Effector memory CD4-positive, alpha-beta T cell (primary cell): ENCODE measurements around the gene DR1.

Experiments
- DNase-seq, 3 donors: peaks; one replicate each; pipeline ENCODE4 v3.0.0-alpha.2; 2020
- H3K27ac ChIP-seq: 2 replicates; pipeline ENCODE4 v1.7.0; 2013; ENCODE audit warnings: mild to moderate bottlenecking, low read length, moderate library complexity; ENCODE audit not compliant: insufficient read depth, poor library complexity, severe bottlenecking
- H3K27me3 ChIP-seq: replicated peaks from 2 replicates; pipeline ENCODE4 v1.7.0; 2013; ENCODE audit warnings: mild to moderate bottlenecking, low read length; ENCODE audit not compliant: insufficient read depth, control insufficient read depth, poor library complexity, severe bottlenecking
- H3K36me3 ChIP-seq: 2 replicates; pipeline ENCODE4 v1.7.0; 2013; ENCODE audit warnings: mild to moderate bottlenecking, low read length, moderate library complexity; ENCODE audit not compliant: control insufficient read depth, insufficient read depth
- H3K4me1 ChIP-seq: 2 replicates; pipeline ENCODE4 v1.7.0; 2013; ENCODE audit warnings: low read length, mild to moderate bottlenecking; ENCODE audit not compliant: control insufficient read depth, insufficient read depth, poor library complexity, severe bottlenecking
- H3K4me3 ChIP-seq: 2 replicates; pipeline ENCODE4 v1.7.0; 2013; ENCODE audit warnings: low read length, low read depth, mild to moderate bottlenecking; ENCODE audit not compliant: insufficient read depth, poor library complexity, severe bottlenecking
- H3K9me3 ChIP-seq: 2 replicates; pipeline ENCODE4 v1.7.0; 2013; ENCODE audit warnings: mild to moderate bottlenecking, low read length, moderate library complexity; ENCODE audit not compliant: control insufficient read depth

The DR1 gene

DNA sequence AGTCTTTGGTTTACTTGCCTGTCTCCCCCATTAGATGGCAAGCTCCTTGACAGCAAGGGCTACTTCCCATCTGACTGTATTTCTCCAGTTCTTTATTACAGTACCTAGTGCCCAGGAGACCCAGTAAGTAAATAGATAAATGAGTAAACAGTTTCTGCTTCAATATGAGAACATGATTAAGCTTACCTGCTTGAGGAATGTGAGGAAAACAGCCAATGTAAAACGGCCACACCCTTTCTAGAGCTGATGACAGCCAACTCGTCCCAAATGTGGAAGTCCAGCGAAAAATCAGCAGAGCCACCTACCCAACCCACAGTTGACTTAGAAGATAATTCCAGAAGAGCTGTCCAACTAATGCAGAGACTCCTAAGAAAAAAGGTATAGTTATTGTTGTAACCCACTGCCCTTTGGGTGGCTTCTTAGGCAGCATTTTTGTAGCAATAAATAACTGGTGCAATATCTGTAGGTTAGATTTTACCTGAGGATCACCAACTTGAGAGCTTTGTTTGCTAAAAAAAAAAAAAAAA lies 6.5 kb upstream of the DR1 start:
- H3K4me3 ChIP-seq = no peak overlapping the region
- no peaks in the 10 kb centered on the region for H3K4me1 ChIP-seq
- H3K27me3 ChIP-seq = no peaks in the 10 kb centered on the region
- no peaks in the 10 kb centered on the region for H3K9me3 ChIP-seq
- no peak overlapping the region for H3K27ac ChIP-seq
- no peak for DNase-seq
- peaks cover 7% of the 10 kb centered on the region for H3K36me3 ChIP-seq

DNA sequence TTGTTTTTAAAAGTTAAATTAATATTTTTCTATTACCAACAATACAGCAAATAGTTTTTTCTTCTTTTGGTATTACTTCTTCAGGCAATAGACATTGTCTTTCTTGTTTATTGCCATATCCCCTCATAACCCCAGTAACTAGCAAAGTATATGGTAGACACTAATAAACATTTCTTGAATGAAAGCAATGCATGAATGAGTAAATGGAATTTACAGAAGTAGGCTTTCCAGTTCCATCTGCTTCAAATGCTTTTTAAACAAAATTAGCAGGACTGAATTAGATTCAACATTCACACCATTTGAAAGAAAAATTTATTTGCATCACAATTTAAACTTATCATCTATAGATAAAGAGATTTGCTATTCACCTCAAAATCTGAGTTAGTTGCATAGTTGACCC lies 5.6 kb upstream of the DR1 start:
- H3K4me1 ChIP-seq = peaks cover 3% of the 10 kb centered on the region
- peaks cover 7% of the 10 kb centered on the region for H3K36me3 ChIP-seq
- H3K27me3 ChIP-seq = no peaks in the 10 kb centered on the region
- no peak overlapping the region for H3K4me3 ChIP-seq
- no peaks in the 10 kb centered on the region for H3K9me3 ChIP-seq
- no peak for DNase-seq
- H3K27ac ChIP-seq = no peak overlapping the region

DNA sequence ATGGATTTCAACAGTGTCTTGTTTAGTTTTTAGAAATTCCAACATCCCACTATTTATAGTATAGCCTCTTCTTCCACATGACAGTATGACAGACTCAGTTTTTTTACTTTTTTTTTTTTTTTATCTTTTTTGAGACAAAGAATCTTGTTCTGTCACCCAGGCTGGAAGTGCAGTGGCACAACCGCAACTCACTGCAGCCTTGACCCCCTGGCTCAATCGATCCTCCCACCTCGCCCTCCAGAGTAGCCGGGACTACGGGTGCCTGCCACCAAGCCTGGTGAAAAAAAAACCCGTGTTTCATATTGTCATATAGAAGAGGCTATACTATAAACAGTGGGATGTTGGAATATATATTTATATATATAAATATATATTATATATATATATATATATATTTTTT lies 1.2 kb upstream of the DR1 start:
- no peaks in the 10 kb centered on the region for H3K27me3 ChIP-seq
- H3K4me3 ChIP-seq = no peak overlapping the region
- H3K36me3 ChIP-seq = no peaks in the 10 kb centered on the region
- peaks cover 6% of the 10 kb centered on the region for H3K4me1 ChIP-seq
- no peak for DNase-seq
- no peak overlapping the region for H3K27ac ChIP-seq
- no peaks in the 10 kb centered on the region for H3K9me3 ChIP-seq

DNA sequence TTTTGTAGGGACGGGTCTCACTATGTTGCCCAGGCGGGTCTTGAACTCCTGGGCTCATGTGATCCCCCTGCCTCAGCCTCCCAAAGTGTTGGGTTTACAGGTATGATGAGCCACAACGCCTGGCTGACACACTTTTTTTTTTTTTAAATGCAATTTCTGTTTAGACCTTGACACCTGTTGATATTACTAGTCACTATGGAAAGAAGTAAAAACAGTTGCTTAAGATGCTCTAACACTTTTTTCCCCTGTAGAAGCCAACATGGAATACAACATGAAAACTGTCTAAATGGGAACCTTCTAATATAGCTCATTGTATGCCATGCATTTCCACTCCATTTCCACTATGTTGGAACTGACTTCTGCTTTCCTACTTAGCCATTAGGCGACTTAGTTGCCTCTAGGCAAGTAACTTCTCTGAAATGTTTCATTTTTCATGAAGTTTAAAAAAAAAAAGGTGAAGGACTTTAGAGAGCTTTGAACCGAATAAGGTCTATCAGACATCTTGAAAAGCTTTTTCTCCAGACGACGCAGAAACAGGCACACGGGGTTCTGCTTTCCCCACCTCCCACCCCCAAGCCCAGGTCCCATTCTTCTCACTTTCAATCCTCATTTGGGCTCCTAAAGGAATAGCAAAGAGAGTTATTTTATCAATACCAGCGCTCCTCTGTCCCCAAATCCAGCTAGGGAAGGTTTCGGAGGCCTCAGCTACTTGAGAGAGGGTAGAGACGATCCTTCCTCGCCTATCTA lies 648 bp upstream of the DR1 start:
- peak overlapping the region; percentile 96 for H3K4me3 ChIP-seq
- peak overlapping the region; percentile 92 for H3K27ac ChIP-seq
- H3K27me3 ChIP-seq = no peaks in the 10 kb centered on the region
- DNase-seq = peak in 1 of 3 donors; percentile 1
- peaks cover 6% of the 10 kb centered on the region for H3K4me1 ChIP-seq
- no peaks in the 10 kb centered on the region for H3K36me3 ChIP-seq
- H3K9me3 ChIP-seq = no peaks in the 10 kb centered on the region

DNA sequence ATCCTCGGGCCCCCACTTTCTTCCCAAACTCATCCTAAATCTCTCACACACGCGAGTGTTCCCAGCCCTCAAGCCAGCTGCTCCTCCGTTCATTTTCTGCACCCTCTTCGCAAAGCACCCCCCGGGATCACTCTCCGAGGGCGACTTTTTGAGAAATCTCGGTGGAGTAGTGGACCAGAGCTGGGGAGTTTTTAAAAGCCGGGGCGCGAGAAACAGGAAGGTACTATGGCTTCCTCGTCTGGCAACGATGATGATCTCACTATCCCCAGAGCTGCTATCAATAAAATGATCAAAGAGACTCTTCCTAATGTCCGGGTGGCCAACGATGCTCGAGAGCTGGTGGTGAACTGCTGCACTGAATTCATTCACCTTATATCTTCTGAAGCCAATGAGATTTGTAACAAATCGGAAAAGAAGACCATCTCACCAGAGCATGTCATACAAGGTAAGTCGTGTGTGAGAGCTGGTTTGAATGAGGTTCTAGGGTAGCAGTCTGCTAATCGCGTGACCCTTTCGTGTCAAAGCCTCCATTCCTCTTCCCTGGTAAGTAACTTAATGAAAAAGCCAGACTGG lies 800 bp downstream of the DR1 start:
- Histone ChIP-seq H3K9me3 (no peaks in the 10 kb centered on the region), H3K27me3 (no peaks in the 10 kb centered on the region), H3K4me1 (peaks cover 6% of the 10 kb centered on the region), H3K27ac (peak overlapping the region; percentile 92), H3K36me3 (no peaks in the 10 kb centered on the region), H3K4me3 (peak overlapping the region; percentile 96)
- DNase-seq = peak; percentile 34 to 35 (median 35)

DNA sequence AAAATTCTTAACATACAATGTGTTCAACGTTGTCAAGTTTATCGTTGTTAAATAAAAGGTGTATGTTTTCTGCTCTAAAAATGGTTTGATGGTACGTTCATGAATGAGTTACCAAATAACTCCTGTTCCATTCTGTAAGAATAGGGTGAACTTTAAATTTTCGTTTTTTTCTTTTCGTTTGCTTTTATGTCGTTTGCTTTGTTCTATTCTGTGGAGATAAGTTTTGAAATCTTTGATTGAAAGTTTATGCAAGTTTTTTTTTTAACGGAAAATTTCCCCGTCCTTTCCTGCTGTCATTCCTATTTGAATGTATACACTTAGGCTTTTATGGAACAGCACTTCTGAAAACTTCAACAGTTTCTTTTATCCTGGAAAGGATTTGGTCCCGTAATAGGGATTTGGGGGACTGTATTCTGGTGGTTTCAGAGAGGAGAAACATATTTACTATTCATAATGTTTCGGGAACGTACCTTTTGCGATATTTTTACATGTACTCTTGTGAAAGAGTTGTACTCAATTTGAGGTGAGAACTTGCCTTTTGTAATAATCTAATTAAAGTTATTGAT lies 1.7 kb downstream of the DR1 start:
- Histone ChIP-seq H3K9me3 (no peaks in the 10 kb centered on the region), H3K36me3 (no peaks in the 10 kb centered on the region), H3K4me3 (peak overlapping the region; percentile 96), H3K27me3 (no peaks in the 10 kb centered on the region), H3K27ac (peak overlapping the region; percentile 92), H3K4me1 (peaks cover 8% of the 10 kb centered on the region)
- no peak for DNase-seq

DNA sequence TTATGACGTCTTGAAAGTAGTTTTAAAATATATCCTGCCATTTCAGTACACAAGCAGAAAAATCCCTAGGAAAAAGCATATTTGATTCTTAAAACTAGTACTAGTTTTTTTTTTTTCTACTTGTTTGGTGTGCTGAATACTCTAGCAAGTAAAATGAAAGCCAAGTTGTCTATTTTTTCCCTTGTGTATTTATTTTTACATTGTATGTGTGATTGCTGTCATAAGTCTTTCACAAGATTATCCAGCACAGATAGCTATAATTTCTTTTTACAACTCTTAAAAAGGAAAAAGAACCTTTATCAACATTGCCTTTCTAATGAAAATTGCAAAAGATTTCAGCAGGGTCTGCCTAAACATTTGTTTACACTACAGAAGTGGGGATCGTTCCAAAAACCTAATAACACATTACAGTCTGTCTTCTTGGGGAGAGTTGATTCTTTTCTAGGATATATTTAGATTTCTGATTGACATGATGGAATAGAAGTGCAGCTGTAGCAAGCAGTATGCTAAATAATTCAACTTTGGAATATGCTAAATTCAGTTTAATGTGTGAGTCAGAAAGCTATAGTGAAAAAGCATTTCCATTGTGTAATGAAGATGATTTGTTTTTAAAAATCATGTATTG lies 2.5 kb downstream of the DR1 start:
- Histone ChIP-seq H3K4me3 (peak overlapping the region; percentile 96), H3K4me1 (peaks cover 8% of the 10 kb centered on the region), H3K27ac (peak overlapping the region; percentile 4), H3K9me3 (no peaks in the 10 kb centered on the region), H3K27me3 (no peaks in the 10 kb centered on the region), H3K36me3 (no peaks in the 10 kb centered on the region)
- DNase-seq = no peak

DNA sequence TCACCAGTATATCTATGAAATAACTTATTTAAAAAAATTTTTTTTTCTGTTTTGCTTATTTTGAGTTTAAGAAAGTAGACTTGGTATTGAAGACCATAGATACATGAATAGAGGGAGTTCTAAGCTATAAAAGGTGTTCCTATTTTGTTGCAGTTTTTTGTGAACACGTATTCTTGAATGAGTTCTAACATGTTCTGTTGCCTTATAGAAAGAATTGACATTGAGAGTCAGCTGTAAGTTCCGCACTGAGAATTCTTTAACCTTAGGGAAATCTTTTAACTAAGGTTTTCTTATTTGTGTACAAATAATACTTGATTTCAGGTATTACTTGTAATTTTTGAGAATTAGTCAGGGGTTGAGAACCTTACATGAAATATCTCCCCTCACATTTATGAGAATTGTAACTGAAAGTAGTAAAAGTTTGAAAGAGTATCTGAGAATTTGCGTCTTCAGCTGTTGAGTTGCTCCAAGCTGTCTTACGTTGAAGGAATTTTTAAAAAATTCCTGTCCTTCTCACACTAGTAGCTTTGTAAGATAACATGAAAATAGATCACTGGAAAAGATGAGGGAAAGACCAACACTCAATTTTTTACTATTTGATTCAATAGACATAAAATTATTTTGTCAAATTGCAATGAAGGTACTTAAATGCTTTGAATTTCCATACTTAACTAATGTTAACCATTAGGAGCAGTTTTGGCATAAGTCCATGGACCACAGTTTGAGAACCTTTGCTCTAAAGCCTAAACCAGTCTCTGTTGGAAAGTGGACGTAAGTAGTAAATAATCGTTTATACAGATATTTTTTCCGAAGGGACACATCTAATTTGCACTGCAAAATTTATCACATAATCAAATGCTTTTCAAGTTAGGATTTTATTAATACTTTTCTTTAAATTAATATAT lies 3.8 kb downstream of the DR1 start:
- no peak for DNase-seq
- Histone ChIP-seq H3K4me1 (peaks cover 9% of the 10 kb centered on the region), H3K9me3 (no peaks in the 10 kb centered on the region), H3K27ac (no peak overlapping the region), H3K27me3 (no peaks in the 10 kb centered on the region), H3K36me3 (peaks cover 12% of the 10 kb centered on the region), H3K4me3 (peak overlapping the region; percentile 96)

DNA sequence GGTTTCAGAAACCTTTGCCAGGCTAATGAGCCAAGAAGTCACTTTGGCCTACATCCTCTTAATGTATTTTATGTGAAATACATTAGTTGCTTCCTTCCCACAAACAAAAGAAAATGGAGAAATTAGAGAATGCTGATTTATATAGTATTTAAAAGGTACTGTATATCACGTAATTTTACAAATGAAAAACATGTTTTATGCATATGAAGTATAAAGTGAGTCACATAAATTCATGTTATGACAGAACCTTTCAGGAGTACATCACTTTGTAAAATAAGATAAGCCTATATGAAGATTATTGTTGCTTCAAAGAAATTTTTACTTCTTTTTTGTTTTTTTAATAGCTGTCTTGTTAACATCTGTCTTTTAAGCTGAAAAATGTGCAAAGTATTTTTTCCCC lies 4.6 kb downstream of the DR1 start:
- Histone ChIP-seq H3K4me1 (peaks cover 8% of the 10 kb centered on the region), H3K4me3 (no peak overlapping the region)
- no peak for DNase-seq

More for the DNA sequence above, 4.6 kb downstream of the DR1 start:
- H3K27ac ChIP-seq = no peak overlapping the region
- H3K27me3 ChIP-seq = no peaks in the 10 kb centered on the region
- H3K9me3 ChIP-seq = no peaks in the 10 kb centered on the region
- H3K36me3 ChIP-seq = peaks cover 20% of the 10 kb centered on the region
